Duodenal mucosa (tissue), 2 donors: ENCODE results near the gene MED10.
"Not testable (repeated sequence)": the region's sequence is repeated elsewhere in the genome, so short reads cannot be mapped to it uniquely, and the experiment has no call there.

Experiments used
- H3K27ac ChIP-seq: one replicate; pipeline ENCODE4 v1.7.0; 2013; ENCODE audit warnings: low read depth, low read length
- H3K27me3 ChIP-seq, 2 donors: one replicate each; pipeline ENCODE4 v1.7.0; 2013; ENCODE audit warnings: low read length in 2 of 2, control low read depth in 1 of 2; ENCODE audit not compliant: insufficient read depth in 2 of 2, control insufficient read depth in 1 of 2
- H3K36me3 ChIP-seq, 2 donors: one replicate each; pipeline ENCODE4 v1.7.0; 2013; ENCODE audit warnings: low read length in 2 of 2, control low read depth in 1 of 2; ENCODE audit not compliant: insufficient read depth in 2 of 2, control insufficient read depth in 1 of 2
- H3K4me1 ChIP-seq, 2 donors: one replicate each; pipeline ENCODE4 v1.7.0; 2013; ENCODE audit warnings: low read length in 2 of 2, control low read depth in 1 of 2; ENCODE audit not compliant: insufficient read depth in 2 of 2, control insufficient read depth in 1 of 2
- H3K4me3 ChIP-seq, 2 donors: one replicate each; pipeline ENCODE4 v1.7.0; 2013; ENCODE audit warnings: low read length in 2 of 2, low read depth in 1 of 2
- H3K9ac ChIP-seq, 2 donors: one replicate each; pipeline ENCODE4 v1.7.0; 2013; ENCODE audit warnings: low read length in 2 of 2, low read depth in 1 of 2
- H3K9me3 ChIP-seq, 2 donors: one replicate each; pipeline ENCODE4 v1.7.0; 2013; ENCODE audit warnings: low read length in 2 of 2, control low read depth in 1 of 2; ENCODE audit not compliant: control insufficient read depth in 1 of 2

MED10 gene

DNA sequence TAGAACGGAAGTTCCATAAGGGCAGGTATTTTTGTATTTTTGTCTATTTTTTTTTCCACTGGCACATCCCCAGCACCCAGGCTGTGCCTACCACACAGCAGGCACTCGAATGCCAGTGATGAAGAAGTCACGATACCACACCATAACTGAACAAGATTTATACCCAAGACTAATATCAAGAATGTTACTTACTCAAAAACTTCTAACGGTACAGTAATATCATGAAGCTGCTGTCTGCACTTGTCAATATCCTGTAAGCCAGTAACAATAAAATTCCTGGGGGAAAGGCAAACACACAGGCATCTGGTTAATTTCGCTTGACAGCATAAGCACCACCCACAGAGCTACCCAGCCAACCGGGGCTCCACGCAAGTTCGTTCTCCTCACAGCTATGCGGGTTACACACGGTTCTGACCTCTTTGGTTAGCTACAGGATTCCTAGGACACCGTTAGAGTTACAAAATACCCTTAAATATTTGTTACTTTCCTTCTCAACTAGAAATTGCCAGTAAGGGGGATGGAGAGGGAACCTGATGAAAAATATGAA, 1.3 kb downstream of the MED10 start:
- Histone ChIP-seq H3K36me3 (peaks cover 33 to 44% of the 10 kb centered on the region in 2 donors), H3K4me1 (peaks cover 13 to 24% of the 10 kb centered on the region in 2 donors), H3K9me3 (no peaks in the 10 kb centered on the region), H3K27me3 (no peaks in the 10 kb centered on the region), H3K27ac (no peak overlapping the region), H3K4me3 (peak overlapping the region; percentile 90 to 94), H3K9ac (peak overlapping the region in 1 of 2 donors; percentile 86)

DNA sequence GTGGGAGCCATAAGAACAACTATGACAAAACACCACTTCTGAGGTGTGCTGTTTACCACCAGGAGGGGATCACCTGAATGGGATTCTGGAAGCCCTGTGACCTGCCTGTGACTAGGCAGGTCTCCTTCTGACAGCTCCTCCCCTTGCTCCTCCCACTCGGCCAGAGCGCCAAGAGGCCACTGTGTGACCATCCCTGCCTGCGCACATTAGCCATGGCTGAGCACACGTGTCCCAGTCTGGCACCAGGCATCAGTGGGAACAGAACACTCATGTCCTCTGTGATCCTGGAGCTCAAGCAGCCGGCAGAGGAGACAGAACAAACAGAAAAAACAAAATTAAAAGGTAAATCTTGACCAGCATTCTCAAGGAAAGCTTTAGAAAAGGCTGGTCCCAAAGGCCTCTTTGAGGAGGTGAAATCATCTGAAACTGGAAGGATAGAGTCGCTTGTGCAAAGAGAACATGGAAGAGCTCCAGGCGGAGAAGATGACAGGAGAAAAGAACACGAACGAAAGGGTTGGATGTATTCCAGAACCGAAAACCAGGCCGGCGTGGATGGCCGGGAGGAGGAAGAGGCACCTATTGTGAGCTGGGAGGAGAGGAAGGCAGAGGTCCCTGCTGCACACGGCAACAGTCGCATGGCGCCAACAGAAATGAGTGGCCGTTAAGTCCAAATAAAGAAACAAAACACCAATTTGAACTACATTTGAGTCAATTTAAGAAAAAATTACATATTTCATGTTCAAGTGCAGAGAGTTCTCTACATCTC, 5.1 kb downstream of the MED10 start:
- Histone ChIP-seq H3K9me3 (no peaks in the 10 kb centered on the region), H3K27ac (no peak overlapping the region), H3K27me3 (no peaks in the 10 kb centered on the region), H3K36me3 (peaks cover 44 to 77% of the 10 kb centered on the region in 2 donors), H3K4me1 (peaks cover 8 to 20% of the 10 kb centered on the region in 2 donors), H3K9ac (no peak overlapping the region), H3K4me3 (no peak overlapping the region)

GRCh38 chr5:6372251-6373080, 5.9 kb downstream of the MED10 start:
- no peak overlapping the region for H3K27ac ChIP-seq
- H3K27me3 ChIP-seq = no peaks in the 10 kb centered on the region
- H3K36me3 ChIP-seq = peaks cover 44 to 79% of the 10 kb centered on the region in 2 donors
- H3K9me3 ChIP-seq = no peaks in the 10 kb centered on the region
- no peak overlapping the region for H3K9ac ChIP-seq
- H3K4me1 ChIP-seq = peaks cover 6 to 16% of the 10 kb centered on the region in 2 donors
- no peak overlapping the region for H3K4me3 ChIP-seq

DNA sequence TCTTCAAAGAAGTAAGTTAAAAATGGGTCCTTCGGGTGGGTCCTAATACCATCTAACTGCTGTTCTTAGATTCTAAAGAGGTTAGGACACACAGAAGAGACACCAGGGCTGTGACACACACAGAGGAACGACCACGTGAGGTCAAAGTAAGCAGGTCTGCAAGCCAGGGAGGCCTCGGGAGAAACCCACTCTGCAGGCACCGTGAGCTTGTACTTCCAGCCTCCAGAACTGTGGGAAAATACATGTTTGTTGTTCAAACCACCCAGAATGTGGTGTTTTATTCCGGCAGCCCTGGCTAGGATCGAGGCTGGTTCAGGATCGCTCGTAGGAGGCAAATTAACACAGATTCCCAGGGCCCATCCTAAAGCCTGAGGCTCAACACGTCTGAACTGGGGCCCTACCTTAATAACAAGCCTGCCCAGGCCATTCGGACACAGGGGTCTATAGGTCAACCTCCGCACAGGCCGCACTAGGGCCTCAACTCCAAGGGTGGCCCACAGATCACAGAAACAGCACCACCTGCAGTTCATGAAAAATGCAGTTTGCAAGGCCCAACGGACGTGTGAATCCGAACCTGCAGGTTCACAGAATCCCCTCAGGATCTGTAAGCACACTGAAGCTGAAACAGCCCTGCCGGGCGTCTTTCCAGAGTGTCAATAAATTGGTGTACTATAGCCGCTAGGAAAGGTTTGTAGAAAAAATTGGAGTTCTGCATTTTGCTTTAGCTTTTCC, 7.1 kb downstream of the MED10 start:
- H3K4me3 ChIP-seq = no peak overlapping the region
- H3K9ac ChIP-seq = no peak overlapping the region
- H3K27me3 ChIP-seq = no peaks in the 10 kb centered on the region
- H3K4me1 ChIP-seq = peaks cover 0 to 4% of the 10 kb centered on the region in 2 donors
- no peak overlapping the region for H3K27ac ChIP-seq
- no peaks in the 10 kb centered on the region for H3K9me3 ChIP-seq
- H3K36me3 ChIP-seq = peaks cover 44 to 83% of the 10 kb centered on the region in 2 donors

DNA sequence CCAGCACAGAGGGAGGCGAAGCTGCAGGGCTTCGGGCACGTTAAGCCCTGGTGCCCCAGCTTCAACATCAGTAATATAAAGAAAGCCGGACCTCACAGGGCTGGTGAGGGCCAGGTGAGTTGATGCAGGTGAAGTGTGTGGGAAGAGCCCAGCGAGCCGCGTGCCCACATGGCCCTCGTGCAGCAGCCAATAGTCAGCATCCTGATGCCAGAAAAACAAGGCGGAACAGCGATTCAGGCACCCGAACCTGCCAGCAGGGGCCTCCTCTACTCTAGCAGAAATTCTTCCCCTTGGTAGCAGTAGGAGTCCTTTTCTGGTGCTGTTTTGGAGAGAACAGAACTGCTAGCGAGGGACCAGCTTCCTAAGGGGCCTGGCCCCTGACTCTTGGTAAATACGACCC, 7.8 kb downstream of the MED10 start:
- H3K27ac ChIP-seq = no peak overlapping the region
- no peak overlapping the region for H3K9ac ChIP-seq
- H3K36me3 ChIP-seq = peaks cover 40 to 79% of the 10 kb centered on the region in 2 donors
- H3K4me3 ChIP-seq = no peak overlapping the region
- no peaks in the 10 kb centered on the region for H3K27me3 ChIP-seq
- no peaks in the 10 kb centered on the region for H3K9me3 ChIP-seq
- no peaks in the 10 kb centered on the region for H3K4me1 ChIP-seq

GRCh38 chr5:6365977-6366590, 12.3 kb downstream of the MED10 start:
- Histone ChIP-seq H3K9ac (no peak overlapping the region), H3K4me3 (no peak overlapping the region), H3K9me3 (no peaks in the 10 kb centered on the region), H3K27me3 (no peaks in the 10 kb centered on the region), H3K36me3 (peaks cover 16 to 51% of the 10 kb centered on the region in 2 donors), H3K27ac (no peak overlapping the region), H3K4me1 (no peaks in the 10 kb centered on the region)

DNA sequence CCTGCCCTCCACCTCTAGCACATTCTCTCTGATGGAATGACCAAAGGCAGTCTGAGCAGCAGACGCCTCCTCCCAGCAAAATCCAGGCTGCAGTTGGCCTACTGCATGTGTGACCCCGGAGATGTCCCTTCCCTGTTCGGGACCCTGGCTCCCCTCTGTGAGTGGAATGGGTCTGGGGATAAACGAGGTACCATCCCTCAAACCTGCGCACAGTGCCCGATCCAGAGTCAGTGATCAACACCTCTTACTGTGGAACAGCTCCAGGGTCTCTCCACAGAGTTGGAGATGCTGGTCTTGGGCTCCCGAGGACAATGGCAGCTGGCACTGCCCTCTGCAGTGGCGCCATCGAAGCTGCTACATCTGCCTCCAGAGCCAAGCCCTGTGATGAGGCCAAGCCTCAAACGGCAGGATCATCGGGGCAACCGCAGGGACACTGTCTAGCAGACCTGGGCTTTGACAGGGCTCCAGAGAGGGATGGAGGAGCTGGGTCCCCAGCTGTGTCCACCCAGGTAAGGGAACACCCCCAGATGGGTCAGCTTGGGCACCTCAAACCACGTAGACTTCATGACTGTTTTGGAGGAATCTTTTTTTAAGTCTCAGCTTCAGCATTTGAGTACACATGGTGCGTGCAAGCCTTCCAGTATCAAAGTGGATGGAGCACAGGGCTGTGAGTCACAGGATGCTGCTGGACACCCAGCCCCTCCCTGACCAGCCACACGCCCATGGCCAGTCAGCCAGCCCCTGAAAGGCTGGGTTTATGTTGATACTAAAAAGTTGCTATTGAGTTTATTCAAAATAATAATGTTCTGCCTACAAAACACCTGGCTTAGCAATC, 13.0 kb downstream of the MED10 start:
- Histone ChIP-seq H3K27me3 (no peaks in the 10 kb centered on the region), H3K4me1 (no peaks in the 10 kb centered on the region), H3K9me3 (no peaks in the 10 kb centered on the region), H3K27ac (no peak overlapping the region), H3K4me3 (no peak overlapping the region), H3K9ac (no peak overlapping the region), H3K36me3 (peaks cover 17 to 45% of the 10 kb centered on the region in 2 donors)

GRCh38 chr5:6363454-6364011, 14.8 kb downstream of the MED10 start:
- not testable (repeated sequence) for H3K4me1 ChIP-seq, H3K9ac ChIP-seq, H3K9me3 ChIP-seq, H3K27me3 ChIP-seq, H3K27ac ChIP-seq, H3K4me3 ChIP-seq
- H3K36me3 ChIP-seq = peaks cover 6 to 29% of the 10 kb centered on the region in 2 donors

- H3K27ac ChIP-seq = no peak overlapping the region
- H3K4me1 ChIP-seq = no peaks in the 10 kb centered on the region
- H3K4me3 ChIP-seq = no peak overlapping the region
- H3K27me3 ChIP-seq = no peaks in the 10 kb centered on the region
- H3K36me3 ChIP-seq = peaks cover 9 to 31% of the 10 kb centered on the region in 2 donors
- H3K9ac ChIP-seq = no peak overlapping the region
- H3K9me3 ChIP-seq = peaks cover 0 to 2% of the 10 kb centered on the region in 2 donors
These were observed 15.5 kb downstream of the MED10 start for GRCh38 chr5:6362846-6363245.
